H9 (cell line): ENCODE results near the gene RNASE9. TPM values are rescaled to one million over a fixed set of nuclear protein-coding genes. Genes with fewer than 3 reads are reported as not detected.

Experiments
- DNase-seq: peaks from one replicate; pipeline ENCODE4 v3.0.0-alpha.2; 2017
- H2AFZ ChIP-seq: one replicate; pipeline ENCODE4 v1.6.1; 2013; ENCODE audit warnings: mild to moderate bottlenecking, low read length, control low read depth, moderate library complexity
- H2AK5ac ChIP-seq: 2 replicates; pipeline ENCODE4 v1.6.1; 2013; ENCODE audit warnings: low read length, control low read depth, mixed read lengths; ENCODE audit not compliant: insufficient read length
- H2BK120ac ChIP-seq: one replicate; pipeline ENCODE4 v1.6.1; 2013; ENCODE audit warnings: low read depth, mild to moderate bottlenecking, low read length, control low read depth, inconsistent platforms; ENCODE audit not compliant: poor library complexity, severe bottlenecking
- H2BK12ac ChIP-seq: 2 replicates; pipeline ENCODE4 v1.6.1; 2013; ENCODE audit warnings: low read length, control low read depth, mixed read lengths, low read depth; ENCODE audit not compliant: insufficient read length
- H2BK15ac ChIP-seq: 2 replicates; pipeline ENCODE4 v1.6.1; 2013; ENCODE audit warnings: low read depth, low read length, control low read depth
- H2BK20ac ChIP-seq: one replicate; pipeline ENCODE4 v1.6.1; 2013; ENCODE audit warnings: low read depth, mild to moderate bottlenecking, low read length, control low read depth, inconsistent platforms; ENCODE audit not compliant: poor library complexity, severe bottlenecking
- H2BK5ac ChIP-seq: 2 replicates; pipeline ENCODE4 v1.6.1; 2013; ENCODE audit warnings: low read length, control low read depth, mixed read lengths; ENCODE audit not compliant: insufficient read length
- H3K14ac ChIP-seq: 2 replicates; pipeline ENCODE4 v1.6.1; 2013; ENCODE audit warnings: low read length, control low read depth; ENCODE audit not compliant: insufficient read depth
- H3K18ac ChIP-seq: 2 replicates; pipeline ENCODE4 v1.6.1; 2013; ENCODE audit warnings: low read depth, mild to moderate bottlenecking, mixed read lengths, low read length, control low read depth; ENCODE audit not compliant: insufficient read length
- H3K23ac ChIP-seq: 2 replicates; pipeline ENCODE4 v1.6.1; 2013; ENCODE audit warnings: low read length, control low read depth, mixed read lengths, low read depth; ENCODE audit not compliant: insufficient read length
- H3K23me2 ChIP-seq: 2 replicates; pipeline ENCODE4 v1.6.1; 2013; ENCODE audit warnings: low read depth, mild to moderate bottlenecking, mixed read lengths, low read length, control low read depth; ENCODE audit not compliant: insufficient read length, poor library complexity, severe bottlenecking
- H3K27ac ChIP-seq: 2 replicates; pipeline ENCODE4 v1.5.1; 2013; ENCODE audit warnings: low read length, control low read depth, mixed read lengths, low read depth; ENCODE audit not compliant: insufficient read length
- H3K27me3 ChIP-seq: 2 replicates; pipeline ENCODE4 v1.6.1; 2013; ENCODE audit warnings: low read length, control low read depth, inconsistent platforms; ENCODE audit not compliant: insufficient read depth
- H3K4ac ChIP-seq: 2 replicates; pipeline ENCODE4 v1.6.1; 2013; ENCODE audit warnings: low read depth, mild to moderate bottlenecking, control low read depth, inconsistent platforms, low read length, moderate library complexity
- H3K4me1 ChIP-seq: 2 replicates; pipeline ENCODE4 v1.6.1; 2013; ENCODE audit warnings: low read length, control low read depth, inconsistent platforms; ENCODE audit not compliant: insufficient read depth
- H3K4me2 ChIP-seq: 2 replicates; pipeline ENCODE4 v1.6.1; 2013; ENCODE audit warnings: low read length, control low read depth, mixed read lengths; ENCODE audit not compliant: insufficient read length, insufficient read depth
- H3K56ac ChIP-seq: 2 replicates; pipeline ENCODE4 v1.6.1; 2013; ENCODE audit warnings: low read depth, mild to moderate bottlenecking, mixed read lengths, low read length, control low read depth; ENCODE audit not compliant: insufficient read length
- H3K79me1 ChIP-seq: 2 replicates; pipeline ENCODE4 v1.6.1; 2013; ENCODE audit warnings: low read depth, mild to moderate bottlenecking, moderate library complexity, low read length, control low read depth, inconsistent platforms; ENCODE audit not compliant: insufficient read depth, poor library complexity, severe bottlenecking
- H3K79me2 ChIP-seq: 2 replicates; pipeline ENCODE4 v1.6.1; 2013; ENCODE audit warnings: low read length, control low read depth, inconsistent platforms; ENCODE audit not compliant: insufficient read depth
- H3K9ac ChIP-seq: 2 replicates; pipeline ENCODE4 v1.6.1; 2013; ENCODE audit warnings: low read length, control low read depth, mixed read lengths; ENCODE audit not compliant: insufficient read length; ENCODE audit errors: extremely low read depth
- H3K9me3 ChIP-seq: one replicate; pipeline ENCODE4 v1.6.1; 2013; ENCODE audit warnings: low read depth, low read length, inconsistent platforms; ENCODE audit not compliant: control insufficient read depth
- H3T11ph ChIP-seq: one replicate; pipeline ENCODE4 v1.6.1; 2013; ENCODE audit warnings: mild to moderate bottlenecking, low read length, control low read depth, inconsistent platforms
- H4K20me1 ChIP-seq: one replicate; pipeline ENCODE4 v1.6.1; 2013; ENCODE audit not compliant: control insufficient read depth, insufficient read length, insufficient read depth
- H4K5ac ChIP-seq: 2 replicates; pipeline ENCODE4 v1.6.1; 2013; ENCODE audit warnings: low read depth, mild to moderate bottlenecking, mixed read lengths, low read length, control low read depth; ENCODE audit not compliant: insufficient read length
- H4K8ac ChIP-seq: replicated peaks from 2 replicates; pipeline ENCODE4 v1.6.1; 2013; ENCODE audit warnings: low read length, control low read depth, mixed read lengths, low read depth; ENCODE audit not compliant: insufficient read length
- H4K91ac ChIP-seq: 2 replicates; pipeline ENCODE4 v1.6.1; 2013; ENCODE audit warnings: low read depth, mild to moderate bottlenecking, moderate library complexity, mixed read lengths, low read length, control low read depth; ENCODE audit not compliant: insufficient read length
- H3K27ac Mint-ChIP-seq, 3 experiments: 2 replicates in 2 of 3; 3 replicates in 1 of 3; pipeline ENCODE4 v1.8.0; 2020 to 2021; ENCODE audit warnings: mixed read lengths in 3 of 3, mild to moderate bottlenecking in 1 of 3, moderate library complexity in 1 of 3
- H3K27me3 Mint-ChIP-seq: 2 replicates; pipeline ENCODE4 v1.8.0; 2021; ENCODE audit warnings: low read depth, mild to moderate bottlenecking, moderate library complexity, mixed read lengths
- H3K36me3 Mint-ChIP-seq, 3 experiments: 2 replicates in 2 of 3; 3 replicates in 1 of 3; pipeline ENCODE4 v1.8.0; 2020 to 2021; ENCODE audit warnings: low read depth in 3 of 3, mixed read lengths in 3 of 3; ENCODE audit not compliant: insufficient read depth in 1 of 3
- H3K4me1 Mint-ChIP-seq, 2 experiments: 2 replicates each; pipeline ENCODE4 v1.8.0; 2020; ENCODE audit warnings: mixed read lengths in 2 of 2
- H3K4me3 Mint-ChIP-seq, 2 experiments: 2 replicates in 1 of 2; 3 replicates in 1 of 2; pipeline ENCODE4 v1.8.0; 2020 to 2021; ENCODE audit warnings: mild to moderate bottlenecking in 2 of 2, mixed read lengths in 2 of 2, moderate library complexity in 1 of 2
- H3K9me3 Mint-ChIP-seq, 2 experiments: 2 replicates in 1 of 2; 3 replicates in 1 of 2; pipeline ENCODE4 v1.8.0; 2020; ENCODE audit warnings: mild to moderate bottlenecking in 2 of 2, mixed read lengths in 2 of 2, moderate library complexity in 1 of 2
- WGBS: extraction: QIAGEN DNeasy Blood & Tissue Kit; methylation state at CpG from one replicate; pipeline ENCODE4 v1.1.7; 2013; ENCODE audit warnings: missing lambda C conversion rate, low lambda C conversion rate, mixed read lengths; ENCODE audit not compliant: insufficient read length; ENCODE audit errors: extremely low coverage; 5-methylcytosine and 5-hydroxymethylcytosine counted together
- total RNA-seq: library from RNA; stranded (reverse); gene quantifications from 2 replicates; pipeline ENCODE4 v1.2.1, GENCODE V29; 2021
- TF ChIP-seq, protein P1 (sequence below): fragments of 200-600 bp; sonication (generic); conservative IDR thresholded peaks from 3 replicates; pipeline ENCODE4 v1.8.0; 2021; ENCODE audit warnings: antibody characterized with exemption, mild to moderate bottlenecking

RNASE9 gene
- total RNA-seq, 1 experiment from 2014 or later, result not detected

DNA sequence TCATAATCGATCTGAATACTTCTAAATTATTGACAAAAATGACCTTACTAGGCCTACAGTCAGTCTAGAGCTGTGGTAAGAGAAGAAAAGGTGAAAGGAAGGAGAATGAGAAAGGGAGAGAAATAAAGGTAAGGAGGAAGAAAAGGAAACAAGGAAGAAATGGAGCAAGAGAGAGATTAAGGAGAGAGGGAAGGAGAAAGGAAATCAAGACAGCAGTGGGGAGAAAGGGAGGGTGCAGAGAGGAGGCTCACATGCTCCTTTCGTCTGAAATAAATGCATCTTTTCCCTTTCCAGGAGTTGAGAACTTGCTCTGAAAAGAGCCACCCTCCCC, 3.7 kb downstream of the RNASE9 start:
- peaks cover 6% of the 10 kb centered on the region; the same call in 1 of the 2 replicates for H3K4me1 ChIP-seq
- no peak for DNase-seq
- no peak overlapping the region for H3K56ac ChIP-seq
- no peak overlapping the region for H3T11ph ChIP-seq
- H3K9me3 Mint-ChIP-seq, result no peaks in the 10 kb centered on the region
- TF ChIP-seq, protein P1, sequence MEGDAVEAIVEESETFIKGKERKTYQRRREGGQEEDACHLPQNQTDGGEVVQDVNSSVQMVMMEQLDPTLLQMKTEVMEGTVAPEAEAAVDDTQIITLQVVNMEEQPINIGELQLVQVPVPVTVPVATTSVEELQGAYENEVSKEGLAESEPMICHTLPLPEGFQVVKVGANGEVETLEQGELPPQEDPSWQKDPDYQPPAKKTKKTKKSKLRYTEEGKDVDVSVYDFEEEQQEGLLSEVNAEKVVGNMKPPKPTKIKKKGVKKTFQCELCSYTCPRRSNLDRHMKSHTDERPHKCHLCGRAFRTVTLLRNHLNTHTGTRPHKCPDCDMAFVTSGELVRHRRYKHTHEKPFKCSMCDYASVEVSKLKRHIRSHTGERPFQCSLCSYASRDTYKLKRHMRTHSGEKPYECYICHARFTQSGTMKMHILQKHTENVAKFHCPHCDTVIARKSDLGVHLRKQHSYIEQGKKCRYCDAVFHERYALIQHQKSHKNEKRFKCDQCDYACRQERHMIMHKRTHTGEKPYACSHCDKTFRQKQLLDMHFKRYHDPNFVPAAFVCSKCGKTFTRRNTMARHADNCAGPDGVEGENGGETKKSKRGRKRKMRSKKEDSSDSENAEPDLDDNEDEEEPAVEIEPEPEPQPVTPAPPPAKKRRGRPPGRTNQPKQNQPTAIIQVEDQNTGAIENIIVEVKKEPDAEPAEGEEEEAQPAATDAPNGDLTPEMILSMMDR, result no peak
- no peak overlapping the region for H3K4ac ChIP-seq
- no peak overlapping the region for H2BK120ac ChIP-seq
- H3K79me2 ChIP-seq, result no peaks in the 10 kb centered on the region
- H3K23ac ChIP-seq, result no peak overlapping the region
- no peak overlapping the region for H3K9ac ChIP-seq
- H4K91ac ChIP-seq, result no peak overlapping the region
- no peak overlapping the region for H4K5ac ChIP-seq
- H2BK20ac ChIP-seq, result no peak overlapping the region
- H2BK5ac ChIP-seq, result no peak overlapping the region
- no peaks in the 10 kb centered on the region for H3K9me3 ChIP-seq
- H3K4me1 Mint-ChIP-seq, result peaks cover 39 to 40% of the 10 kb centered on the region in 2 experiments
- WGBS, result no CpG with 5 or more reads among the region's 2 CpGs
- H2AFZ ChIP-seq, result no peak overlapping the region
- H3K4me2 ChIP-seq, result no peak overlapping the region
- H4K8ac ChIP-seq, result no peak overlapping the region
- H3K27ac Mint-ChIP-seq, result peak overlapping the region in 2 of 3 experiments; percentile 5 to 30; a peak in 4 of 7 replicates
- H2BK15ac ChIP-seq, result no peak overlapping the region
- H3K14ac ChIP-seq, result no peak overlapping the region
- no peak overlapping the region for H3K27ac ChIP-seq
- no peaks in the 10 kb centered on the region for H3K36me3 Mint-ChIP-seq
- no peaks in the 10 kb centered on the region for H3K79me1 ChIP-seq
- H3K18ac ChIP-seq, result no peak overlapping the region
- H3K4me3 Mint-ChIP-seq, result no peak overlapping the region
- H3K27me3 Mint-ChIP-seq, result no peaks in the 10 kb centered on the region
- H4K20me1 ChIP-seq, result no peaks in the 10 kb centered on the region
- no peaks in the 10 kb centered on the region for H3K23me2 ChIP-seq
- no peak overlapping the region for H2AK5ac ChIP-seq
- H3K27me3 ChIP-seq, result no peaks in the 10 kb centered on the region
- H2BK12ac ChIP-seq, result no peak overlapping the region
